GM12892 (cell line): ENCODE results near the gene EPHA6.

ENCODE experiments used
- DNase-seq: peaks from one replicate; pipeline ENCODE4 v3.0.0; 2011; ENCODE audit not compliant: insufficient read length
- FAIRE-seq: peaks from 2 replicates; lab custom pipeline; 2011; peaks lifted over from hg19 to GRCh38; lab: Jason Lieb, UNC
- POLR2A ChIP-seq: IDR thresholded peaks from 2 replicates; pipeline ENCODE4 v1.6.1; 2011; ENCODE audit warnings: low read depth, low read length, control low read depth
- POLR2AphosphoS5 ChIP-seq: IDR thresholded peaks from 2 replicates; pipeline ENCODE4 v1.6.1; 2011; ENCODE audit warnings: low read depth, low read length, control low read depth
- TAF1 ChIP-seq: IDR thresholded peaks from 2 replicates; pipeline ENCODE4 v1.6.1; 2011; ENCODE audit warnings: low read depth, mild to moderate bottlenecking, control low read depth, low read length, borderline replicate concordance

EPHA6 gene

DNA sequence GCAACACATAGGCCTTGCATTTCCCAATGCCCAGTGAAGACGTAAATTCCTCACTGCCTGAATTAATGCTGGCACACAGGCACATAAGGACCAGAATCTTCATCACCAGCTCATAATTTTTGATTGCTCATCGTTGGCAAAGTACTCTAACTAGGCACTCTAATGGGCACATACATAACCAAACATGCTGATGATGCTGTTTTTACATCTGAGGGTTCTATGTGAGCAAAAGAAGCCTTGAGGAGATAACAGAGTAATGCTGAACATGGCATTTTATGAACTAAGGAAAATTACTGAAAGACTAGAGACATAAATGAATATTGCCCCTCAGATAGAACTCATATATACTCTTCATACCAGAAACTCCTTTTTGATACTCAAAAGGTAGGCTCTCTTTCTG is 387.4 kb downstream of the EPHA6 start:
- FAIRE-seq (no peak), DNase-seq (no peak)
- TF ChIP-seq POLR2A, result no peak
- no peak for TF ChIP-seq POLR2AphosphoS5
- TF ChIP-seq TAF1, result no peak

DNA sequence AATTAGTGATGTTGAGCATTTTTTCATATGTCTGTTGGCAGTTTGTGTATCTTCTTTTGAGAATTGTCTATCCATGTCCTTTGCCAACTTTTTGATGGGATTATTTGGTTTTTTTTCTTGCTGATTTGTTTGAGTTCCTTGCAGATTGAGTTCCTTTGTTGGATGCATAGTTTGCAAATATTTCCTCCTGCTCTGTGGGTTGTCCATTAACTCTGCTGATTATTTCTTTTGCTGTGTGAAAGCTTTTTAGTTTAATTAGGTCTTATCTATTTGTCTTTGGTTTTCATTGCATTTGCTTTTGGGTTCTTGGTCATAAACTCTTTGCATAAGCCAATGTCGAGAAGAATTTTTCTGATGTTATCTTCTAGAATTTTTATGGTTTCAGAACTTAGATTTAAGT is 414.6 kb downstream of the EPHA6 start:
- FAIRE-seq (no peak), DNase-seq (no peak)
- TF ChIP-seq POLR2A (no peak), TAF1 (no peak), POLR2AphosphoS5 (no peak)

DNA sequence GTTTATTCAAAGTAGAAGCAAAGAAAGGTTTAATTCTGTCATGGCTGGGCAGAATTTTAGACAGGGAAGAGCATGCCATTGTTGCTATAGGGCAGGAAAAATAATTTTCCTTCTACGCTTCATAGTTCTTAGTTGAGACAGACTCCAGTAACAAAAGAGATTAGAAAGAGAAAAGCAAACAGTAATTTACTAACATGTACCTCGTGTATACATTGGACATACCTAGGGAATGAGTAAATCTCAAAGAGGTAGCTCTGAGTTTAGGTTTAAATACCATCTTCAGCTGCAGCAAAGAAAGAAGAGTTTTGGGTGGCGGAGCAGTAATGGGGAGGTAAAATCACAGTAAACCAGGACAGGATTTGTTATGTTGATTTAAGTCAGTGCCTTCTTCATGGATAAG is 416.1 kb downstream of the EPHA6 start:
- no peak for DNase-seq
- TF ChIP-seq POLR2A, result no peak
- TF ChIP-seq TAF1, result no peak
- TF ChIP-seq POLR2AphosphoS5, result no peak
- no peak for FAIRE-seq

DNA sequence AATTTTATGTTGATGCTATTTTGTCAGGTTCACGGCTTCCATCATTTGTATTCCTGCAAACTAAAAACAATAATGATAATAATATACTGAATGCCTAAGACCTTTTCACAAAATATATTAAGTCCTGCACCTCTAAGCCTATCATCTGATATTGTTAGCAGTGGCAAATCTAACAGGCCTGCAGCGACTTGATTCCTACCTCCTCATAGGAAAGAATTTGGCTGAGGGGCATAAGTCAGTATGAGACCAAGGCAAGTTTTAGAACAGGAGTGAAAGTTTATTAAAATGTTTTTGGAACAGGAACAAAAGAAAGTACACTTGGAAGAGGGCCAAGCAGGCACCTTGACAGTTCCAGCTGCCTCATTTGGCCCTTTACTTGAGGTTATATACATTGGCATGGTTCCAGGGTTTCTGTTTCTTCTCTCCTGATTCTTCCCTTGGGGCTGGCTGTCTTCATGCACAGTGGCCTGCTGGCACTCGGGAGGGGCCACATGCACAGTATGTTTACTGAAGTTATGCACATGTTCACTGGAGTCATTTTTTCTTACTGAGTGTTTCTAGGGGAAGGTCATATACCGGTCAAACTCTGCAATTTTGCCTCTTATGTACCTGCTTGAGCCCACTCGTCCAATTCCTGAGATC is 418.1 kb downstream of the EPHA6 start:
- TF ChIP-seq TAF1, result no peak
- no peak for TF ChIP-seq POLR2AphosphoS5
- TF ChIP-seq POLR2A, result no peak
- DNase-seq, result no peak
- no peak for FAIRE-seq

DNA sequence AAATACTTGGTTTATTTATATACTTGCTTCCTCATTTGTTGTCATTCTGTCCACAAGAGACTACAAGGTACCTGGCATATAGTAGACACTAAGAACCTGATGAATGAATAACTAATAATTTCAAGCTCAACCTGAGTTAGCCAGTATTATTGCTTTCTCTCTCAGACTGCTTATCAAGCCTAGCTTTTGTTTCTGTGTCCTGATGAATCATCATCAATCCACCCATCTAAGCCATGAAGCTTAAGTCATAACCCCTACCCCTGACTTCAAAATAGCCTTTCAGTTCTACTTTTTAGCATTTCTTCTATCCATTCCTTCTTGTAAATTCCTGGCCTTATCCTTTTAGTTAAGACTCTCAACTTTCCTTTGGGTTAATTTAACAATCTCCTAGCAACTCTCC is 420.8 kb downstream of the EPHA6 start:
- TF ChIP-seq POLR2AphosphoS5, result no peak
- TF ChIP-seq POLR2A, result no peak
- TF ChIP-seq TAF1, result no peak
- no peak for FAIRE-seq

DNA sequence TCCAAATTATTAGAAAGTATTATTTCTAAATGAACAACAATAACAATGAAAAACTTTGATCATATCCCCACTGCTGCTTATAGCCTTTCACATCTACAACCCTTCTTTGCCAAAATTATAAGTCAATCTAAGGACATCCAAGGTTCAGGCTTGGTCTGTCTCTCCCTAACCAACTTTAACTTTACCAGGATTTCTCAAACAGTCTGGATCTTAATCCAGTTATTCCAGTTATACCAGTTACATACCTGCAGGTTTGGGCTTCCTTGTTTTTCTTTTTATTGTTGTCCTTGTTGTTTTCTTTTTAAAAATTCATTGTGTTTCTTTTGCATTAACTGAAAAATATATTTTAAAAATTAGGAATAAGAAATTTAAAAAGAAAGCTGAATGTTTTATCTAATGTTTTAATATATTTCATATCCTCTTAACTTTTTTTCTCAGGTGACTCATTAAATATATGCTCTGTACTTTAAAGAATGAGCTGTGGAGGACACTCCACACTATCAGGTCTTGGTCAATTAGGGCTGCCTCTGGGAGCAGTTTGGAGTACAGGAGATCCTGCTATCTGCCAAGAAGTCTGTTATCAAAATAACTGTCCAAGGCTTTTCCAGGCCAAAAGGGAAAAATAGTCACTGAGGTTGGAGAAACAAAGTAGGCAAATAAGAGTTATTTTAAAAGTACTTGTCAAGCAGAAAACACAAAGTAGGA is 421.4 kb downstream of the EPHA6 start:
- FAIRE-seq, result no peak
- DNase-seq, result no peak
- TF ChIP-seq POLR2AphosphoS5, result no peak
- TF ChIP-seq POLR2A, result no peak
- no peak for TF ChIP-seq TAF1

More for the DNA sequence above, 420.8 kb downstream of the EPHA6 start:
- no peak for DNase-seq

DNA sequence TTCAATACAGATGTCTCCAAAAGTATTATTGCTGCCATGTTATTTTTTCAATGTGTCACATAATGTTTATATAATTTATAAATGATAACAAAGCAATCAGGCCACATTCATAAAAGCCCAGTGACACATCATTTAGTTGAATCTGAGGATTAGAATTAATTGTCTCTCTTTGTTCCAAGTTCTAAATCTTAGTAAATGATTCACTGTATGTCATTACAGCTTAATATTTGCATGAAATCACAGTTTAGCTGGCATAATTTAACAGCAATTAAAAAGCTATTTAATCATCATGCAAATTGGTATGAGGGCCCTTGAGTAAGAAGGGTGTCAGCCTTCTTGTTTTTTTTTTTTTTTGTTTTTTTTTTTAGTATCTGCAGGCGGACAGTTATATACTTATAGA is 427.0 kb downstream of the EPHA6 start:
- no peak for FAIRE-seq

DNA sequence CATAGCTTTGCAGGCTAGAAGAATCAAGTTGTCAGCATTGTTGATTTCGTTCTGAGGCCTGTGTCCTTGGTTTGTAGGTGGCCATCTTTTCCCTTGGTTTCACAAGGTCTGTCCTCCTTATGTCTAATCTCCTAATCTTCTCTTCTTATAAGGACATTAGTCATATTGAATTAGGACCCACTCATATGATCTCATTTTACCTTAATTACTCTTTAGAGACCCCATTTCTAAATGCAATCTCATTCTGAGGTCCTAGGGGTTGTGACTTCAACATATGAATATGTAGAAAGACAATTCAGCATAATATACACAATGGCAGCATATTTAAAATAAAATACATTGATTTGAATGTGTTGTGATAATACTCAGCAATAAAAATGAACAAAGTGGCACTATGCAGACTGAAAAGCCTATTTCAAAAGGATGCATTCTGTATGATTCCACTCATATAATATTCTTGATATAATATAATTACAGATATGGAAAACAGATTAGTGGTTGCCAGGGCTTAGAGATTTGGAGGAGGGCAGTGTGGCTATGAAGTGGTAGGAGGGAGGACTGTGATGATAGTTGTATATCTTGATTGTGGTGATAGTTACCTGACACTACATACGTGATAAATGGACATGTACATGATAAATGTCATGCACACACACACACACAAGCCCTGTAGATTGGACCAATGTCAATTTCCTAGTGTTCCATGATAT is 431.0 kb downstream of the EPHA6 start:
- TF ChIP-seq POLR2AphosphoS5 (no peak), TAF1 (no peak), POLR2A (no peak)
- DNase-seq, result no peak
- FAIRE-seq, result no peak

More for the DNA sequence above, 427.0 kb downstream of the EPHA6 start:
- no peak for DNase-seq
- TF ChIP-seq TAF1 (no peak), POLR2AphosphoS5 (no peak), POLR2A (no peak)

DNA sequence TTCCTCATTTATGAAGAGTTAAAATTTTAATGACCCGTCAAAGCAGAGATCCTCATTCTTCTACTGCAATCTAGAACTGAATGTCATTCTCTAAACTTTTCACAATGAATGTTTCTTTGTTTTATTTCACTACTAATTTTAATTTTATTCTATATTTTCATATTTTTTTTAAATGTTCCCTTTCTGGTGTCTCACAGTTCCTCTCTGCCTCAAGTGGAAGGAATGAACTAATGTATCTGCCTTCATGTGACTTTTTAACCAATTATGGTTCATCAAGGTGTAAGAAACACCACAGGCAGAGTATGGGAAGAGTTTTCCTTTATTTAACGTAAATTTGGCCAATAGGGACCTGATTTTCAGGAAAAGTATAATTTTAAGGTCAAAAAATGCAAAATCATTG is 441.7 kb downstream of the EPHA6 start:
- DNase-seq, result no peak
- TF ChIP-seq TAF1 (no peak), POLR2A (no peak), POLR2AphosphoS5 (no peak)
- no peak for FAIRE-seq

DNA sequence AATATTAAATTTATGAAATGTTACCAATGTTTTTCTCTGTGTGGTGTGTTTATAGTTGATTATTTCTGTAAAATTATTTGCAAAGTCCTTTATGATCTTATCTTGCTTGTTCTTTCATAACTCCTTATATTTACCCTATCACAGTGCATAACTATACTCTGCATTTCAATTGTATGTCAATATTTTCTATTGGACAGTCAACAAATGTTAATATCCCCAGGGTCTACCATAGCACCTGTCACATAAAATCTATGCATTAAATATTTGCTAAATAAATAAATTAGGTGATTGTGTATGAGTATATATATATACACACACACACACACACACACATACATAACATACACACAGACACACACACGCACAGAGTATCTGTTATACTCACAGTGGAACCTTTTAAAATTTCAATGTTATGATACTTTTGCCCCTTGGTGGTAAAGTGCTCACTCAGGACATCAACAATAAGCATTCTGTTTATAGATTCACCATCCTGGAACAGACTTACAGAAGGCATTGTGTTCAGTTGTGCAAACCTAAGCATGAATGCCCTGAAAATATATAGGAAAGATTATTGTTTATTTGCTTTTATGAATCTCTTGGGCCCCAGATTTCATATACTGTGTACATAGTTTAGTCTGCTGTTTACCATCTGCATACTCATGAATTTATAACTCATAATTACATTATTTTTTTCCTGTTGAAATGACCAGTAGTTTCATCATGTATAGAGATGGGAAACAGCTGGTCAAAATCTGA is 443.7 kb downstream of the EPHA6 start:
- DNase-seq, result no peak
- FAIRE-seq, result no peak
- TF ChIP-seq POLR2A, result no peak
- no peak for TF ChIP-seq POLR2AphosphoS5
- no peak for TF ChIP-seq TAF1

DNA sequence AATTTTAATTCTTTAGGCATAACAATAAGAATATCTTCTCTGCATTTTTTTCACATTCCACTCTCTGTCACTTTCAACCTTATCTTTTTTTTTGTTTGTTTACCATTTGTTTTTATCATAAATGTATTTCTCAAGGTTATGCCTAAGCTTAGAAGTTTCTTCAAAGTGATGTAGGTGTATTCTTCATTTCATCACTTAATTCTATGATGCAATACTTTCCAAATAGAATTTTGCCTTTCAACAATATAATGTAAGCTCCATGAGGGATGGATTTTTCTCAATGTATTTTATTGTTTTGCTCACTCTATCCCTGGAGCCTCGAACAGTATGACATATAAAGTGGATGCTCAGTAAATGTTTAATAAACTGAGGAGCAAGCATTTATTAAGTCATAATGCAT is 444.9 kb downstream of the EPHA6 start:
- FAIRE-seq (no peak), DNase-seq (no peak)
- TF ChIP-seq POLR2AphosphoS5 (no peak), POLR2A (no peak)

DNA sequence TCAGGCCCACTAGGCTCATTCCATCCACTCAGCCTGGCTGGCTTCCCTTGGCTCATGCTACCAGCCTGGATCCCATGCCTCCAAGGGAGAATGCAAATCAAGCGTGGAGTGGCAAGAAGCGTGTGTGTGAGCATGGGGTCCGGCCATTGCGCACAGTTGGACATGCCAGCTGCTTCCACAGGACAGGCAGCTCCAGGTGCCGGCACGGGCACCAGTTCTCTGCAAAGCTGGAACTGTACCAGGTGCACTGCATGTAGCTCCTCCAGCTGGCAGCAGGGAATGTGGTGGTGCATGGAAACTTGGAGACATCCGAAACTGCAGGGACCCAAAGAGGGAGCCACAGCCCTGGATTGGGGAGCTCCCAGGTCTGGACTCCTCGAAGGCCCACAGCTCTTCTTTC is 449.8 kb downstream of the EPHA6 start:
- no peak for TF ChIP-seq POLR2A
- TF ChIP-seq POLR2AphosphoS5, result no peak
- no peak for TF ChIP-seq TAF1
- no peak for FAIRE-seq

More for the DNA sequence above, 449.8 kb downstream of the EPHA6 start:
- DNase-seq, result no peak
